Measurements from ENCODE around the gene MAX. TPM values are rescaled to one million over a fixed set of nuclear protein-coding genes. Genes with fewer than 3 reads are reported as not detected.

MAX gene
- total and polyA plus RNA-seq, 9 donors: 48.4 to 168 (median 109) TPM

GRCh38 chr14:65054471-65055085 lies 47.7 kb downstream of the MAX start:
- intact Hi-C loops (cut with DNase I): no loop called here
- H3K4me1 ChIP-seq (ENCODE audit: insufficient read depth): no peaks in the 10 kb centered on the region
- WGBS, 3 donors: 89 to 93% (median 91%) methylated on average over 23 of the region's 23 CpGs
- TF ChIP-seq POLR2A (IDR thresholded peaks at IDR 0.05) (no peak), CTCF (IDR thresholded peaks at IDR 0.05) (no peak), EP300 (IDR thresholded peaks at IDR 0.05) (no peak)
- H3K36me3 ChIP-seq: no peaks in the 10 kb centered on the region
- H3K4me3 ChIP-seq: no peak overlapping the region
- no peak for DNase-seq
- H3K27me3 ChIP-seq: no peaks in the 10 kb centered on the region
- no peaks in the 10 kb centered on the region for H3K9me3 ChIP-seq
- H3K27ac ChIP-seq: no peak overlapping the region

- no peak for TF ChIP-seq CTCF (IDR thresholded peaks at IDR 0.05)
- TF ChIP-seq EP300 (IDR thresholded peaks at IDR 0.05): no peak
- TF ChIP-seq POLR2A (IDR thresholded peaks at IDR 0.05): no peak
- WGBS, 3 donors: 95 to 96% (median 95%) methylated on average over 3 of the region's 3 CpGs
- Histone ChIP-seq H3K4me3 (no peak overlapping the region), H3K4me1 (ENCODE audit: insufficient read depth) (no peaks in the 10 kb centered on the region), H3K27me3 (no peaks in the 10 kb centered on the region), H3K9me3 (no peaks in the 10 kb centered on the region), H3K27ac (no peak overlapping the region), H3K36me3 (no peaks in the 10 kb centered on the region)
- intact Hi-C loops (cut with DNase I): no loop called here
- no peak for DNase-seq
Observed at GRCh38 chr14:65053466-65053865, 48.9 kb downstream of the MAX start.

DNA sequence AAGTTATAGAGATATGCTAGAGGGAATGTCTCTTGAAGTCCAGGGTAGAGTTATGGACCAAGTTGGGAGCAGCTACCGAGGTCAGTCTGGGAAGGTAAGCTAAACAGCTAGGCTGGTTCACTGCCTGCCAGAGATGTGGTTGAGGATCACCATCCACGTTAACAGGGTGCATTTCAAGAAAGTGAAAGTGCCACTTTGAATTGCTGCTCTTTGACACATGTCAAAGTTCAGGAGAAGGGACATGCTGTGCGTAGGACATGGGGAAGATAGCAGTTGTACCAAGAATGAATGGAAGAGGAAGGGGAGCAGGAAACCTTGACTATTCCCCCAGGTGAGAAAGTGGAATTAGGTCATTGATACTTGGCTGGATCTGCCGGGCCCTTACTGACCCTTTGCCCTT lies 49.5 kb downstream of the MAX start:
- Histone ChIP-seq H3K4me3 (no peak overlapping the region), H3K36me3 (no peaks in the 10 kb centered on the region), H3K27me3 (no peaks in the 10 kb centered on the region), H3K9me3 (no peaks in the 10 kb centered on the region), H3K27ac (no peak overlapping the region), H3K4me1 (ENCODE audit: insufficient read depth) (no peaks in the 10 kb centered on the region)
- WGBS, 3 donors: 80 to 83% (median 81%) methylated on average over 4 of the region's 4 CpGs
- intact Hi-C loops (cut with DNase I): no loop called here
- no peak for DNase-seq
- TF ChIP-seq CTCF (IDR thresholded peaks at IDR 0.05): no peak
- TF ChIP-seq POLR2A (IDR thresholded peaks at IDR 0.05): no peak
- no peak for TF ChIP-seq EP300 (IDR thresholded peaks at IDR 0.05)

DNA sequence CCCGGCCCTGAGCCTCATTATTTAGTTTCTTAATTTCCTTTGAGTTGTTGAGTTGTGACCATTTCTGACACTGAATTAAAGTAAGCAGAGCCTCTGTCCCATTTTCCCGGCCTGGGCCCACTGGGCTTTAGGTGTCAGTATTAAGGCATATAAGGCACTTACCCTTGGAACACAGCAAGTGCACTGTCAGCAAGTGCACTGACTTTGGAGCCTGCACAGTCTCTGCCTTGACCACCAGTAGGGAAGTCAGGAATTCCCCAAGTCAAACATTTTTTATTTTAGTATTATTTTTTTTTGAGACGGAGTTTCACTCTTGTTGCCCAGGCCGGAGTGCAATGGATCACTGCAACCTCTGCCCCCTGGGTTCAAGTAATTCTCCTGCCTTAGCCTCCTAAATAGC lies 56.6 kb downstream of the MAX start:
- TF ChIP-seq EP300 (IDR thresholded peaks at IDR 0.05) (no peak), CTCF (IDR thresholded peaks at IDR 0.05) (no peak), POLR2A (IDR thresholded peaks at IDR 0.05) (no peak)
- intact Hi-C loops (cut with DNase I): no loop called here
- no peak for DNase-seq
- H3K36me3 ChIP-seq: no peaks in the 10 kb centered on the region
- H3K27ac ChIP-seq: no peak overlapping the region
- no peaks in the 10 kb centered on the region for H3K27me3 ChIP-seq
- H3K4me3 ChIP-seq: no peak overlapping the region
- H3K9me3 ChIP-seq: no peaks in the 10 kb centered on the region
- no peaks in the 10 kb centered on the region for H3K4me1 ChIP-seq (ENCODE audit: insufficient read depth)
- 92 to 93% (median 93%) methylated on average over 4 of the region's 4 CpGs for WGBS, 3 donors
